Muscle of arm (tissue), 12 donors: Measurements from ENCODE around the gene BCOR. TPM values are rescaled to one million over a fixed set of nuclear protein-coding genes. Genes with fewer than 3 reads are reported as not detected.

ENCODE experiments used
- DNase-seq: peaks from one replicate; pipeline ENCODE4 v3.0.0-alpha.2; 2013
- polyA plus RNA-seq, 12 donors: library from polyadenylated mRNA; unstranded; fragments of 120-200 nt; gene quantifications; one replicate each; pipeline ENCODE4 v1.2.1, GENCODE V29; 2013; ENCODE audit not compliant: insufficient read length in 12 of 12

Gene BCOR
- polyA plus RNA-seq, 12 donors: 21.7 to 41.6 (median 26.6) TPM; not detected in 1

DNA sequence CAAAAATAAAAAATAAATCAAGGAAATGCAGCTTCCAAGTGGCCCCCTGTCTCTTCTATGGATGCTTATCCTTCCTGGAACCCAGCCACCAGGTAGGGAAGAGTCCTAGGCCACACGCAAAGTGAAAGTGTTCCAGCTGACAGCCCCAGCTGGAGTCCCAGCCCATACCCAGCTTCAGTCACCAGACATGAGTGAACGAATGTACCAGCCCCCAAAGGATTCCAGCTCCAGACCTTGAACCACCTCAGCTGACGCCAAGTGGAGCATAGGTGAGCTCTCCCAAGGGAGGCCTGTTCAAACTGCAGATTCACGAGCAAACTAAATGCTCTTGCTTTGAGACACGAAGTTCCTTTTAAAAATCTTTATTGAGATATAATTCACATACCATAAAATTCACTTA, 62.0 kb downstream of the BCOR start:
- DNase-seq: no peak

DNA sequence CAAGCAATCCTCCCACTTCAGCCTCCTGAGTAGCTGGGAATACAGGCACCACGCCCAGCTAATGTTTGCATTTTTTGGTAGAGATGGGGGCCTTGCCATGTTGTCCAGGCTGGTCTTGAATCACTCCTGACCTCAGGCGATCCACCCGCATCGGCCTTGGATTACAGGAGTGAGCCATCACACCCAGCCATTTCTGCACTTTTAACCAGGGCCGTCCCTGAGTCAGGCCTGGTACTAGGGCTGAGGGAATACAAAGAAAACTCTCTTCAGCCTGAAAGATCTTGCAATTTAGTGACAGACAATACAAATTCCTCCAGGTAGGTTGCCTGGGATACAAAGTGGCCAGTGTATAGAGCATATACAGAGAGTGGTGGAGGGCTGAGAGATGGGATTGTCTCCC, 65.8 kb downstream of the BCOR start:
- DNase-seq: no peak

DNA sequence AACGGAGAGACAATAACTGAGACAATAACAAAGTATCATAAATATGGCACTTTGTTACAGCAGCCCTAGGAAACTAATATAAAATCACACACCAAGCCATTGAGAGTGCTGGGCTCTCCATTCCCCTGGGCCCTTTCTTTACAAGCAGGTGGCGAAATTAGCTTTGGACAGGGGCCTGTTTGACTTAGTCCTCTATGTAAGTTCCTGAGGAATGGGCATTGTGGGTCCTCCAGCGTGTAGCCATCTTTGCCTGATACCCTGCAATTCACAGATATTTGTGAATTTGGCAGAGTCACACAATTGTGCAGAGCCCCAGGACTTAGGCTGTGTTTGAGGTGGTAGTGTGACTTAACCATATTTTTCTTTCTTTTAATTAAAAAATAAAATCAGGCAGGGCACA, 67.6 kb downstream of the BCOR start:
- DNase-seq: no peak

DNA sequence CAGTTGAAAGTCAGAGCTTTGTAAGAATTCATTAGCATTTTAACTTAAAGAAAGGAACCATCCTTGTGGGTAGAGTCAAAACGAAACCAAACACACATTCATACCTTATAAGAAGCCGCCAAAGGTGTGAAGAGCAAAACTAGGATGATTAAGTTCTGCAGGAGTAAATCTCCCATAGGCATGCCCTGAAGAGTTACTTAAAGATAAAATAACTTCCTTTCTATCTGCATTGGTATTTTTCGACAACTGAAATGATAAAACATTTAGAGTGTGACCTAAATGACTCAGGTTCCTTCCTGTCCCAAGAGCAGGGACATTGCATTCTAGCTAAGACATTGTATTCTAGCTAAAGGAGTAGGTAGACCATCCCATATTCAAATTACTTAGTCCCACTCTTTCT, 75.3 kb downstream of the BCOR start:
- DNase-seq: no peak

DNA sequence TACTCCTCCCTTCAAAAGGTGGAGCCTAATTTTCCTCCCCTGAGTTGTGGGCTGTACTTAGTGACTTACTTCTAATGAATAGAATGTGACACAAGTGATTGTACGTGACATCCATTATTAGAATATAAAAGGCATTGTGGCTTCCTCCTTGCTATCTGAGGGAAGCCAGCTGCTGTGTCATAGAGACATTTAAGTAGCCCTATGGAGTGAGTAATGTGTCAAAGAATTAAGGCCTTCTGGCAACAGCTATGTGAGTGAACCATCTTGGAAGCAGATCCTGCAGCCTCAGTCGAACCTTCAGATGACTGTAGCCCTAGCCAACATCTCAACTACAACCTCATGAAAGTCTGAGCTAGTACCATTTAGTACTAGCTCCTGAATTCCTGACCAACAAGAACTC, 76.1 kb downstream of the BCOR start:
- no peak for DNase-seq

DNA sequence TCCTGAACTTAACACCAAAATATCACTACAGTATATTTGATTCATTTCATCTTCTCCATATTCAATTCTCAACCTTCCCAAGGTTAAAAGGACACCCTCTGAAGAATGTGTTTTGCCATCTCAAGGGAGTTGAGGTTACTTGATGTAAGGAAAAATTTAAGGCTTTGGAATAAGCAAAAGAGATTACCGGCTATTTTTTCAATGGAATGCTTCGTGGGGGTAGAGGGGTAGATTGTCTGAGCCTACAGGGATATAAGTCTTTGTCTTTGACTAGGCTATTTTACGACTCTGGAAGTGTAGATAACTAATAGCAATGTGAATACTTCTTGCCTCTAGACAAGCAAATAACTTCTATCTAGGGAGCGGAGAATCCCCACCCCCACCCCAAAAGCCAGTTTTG, 78.2 kb downstream of the BCOR start:
- DNase-seq: no peak

DNA sequence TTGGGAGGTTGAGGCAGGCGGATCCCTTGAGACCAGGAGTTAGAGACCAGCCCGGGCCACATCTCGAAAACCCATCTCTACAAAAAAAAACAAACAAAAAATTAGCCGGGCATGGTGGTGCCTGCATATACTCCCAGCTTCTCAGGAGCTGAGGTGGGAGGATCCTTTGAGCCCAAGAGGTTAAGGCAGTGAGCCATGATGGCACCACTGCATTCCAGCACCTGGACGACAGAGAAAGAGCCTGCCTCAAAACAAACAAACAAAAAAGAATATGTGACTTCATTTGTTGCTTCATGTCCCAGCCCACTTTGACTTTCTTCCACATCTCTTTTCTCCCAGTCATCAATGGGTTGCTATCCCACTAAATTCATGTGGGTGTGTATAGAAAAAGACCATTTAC, 79.7 kb downstream of the BCOR start:
- no peak for DNase-seq

DNA sequence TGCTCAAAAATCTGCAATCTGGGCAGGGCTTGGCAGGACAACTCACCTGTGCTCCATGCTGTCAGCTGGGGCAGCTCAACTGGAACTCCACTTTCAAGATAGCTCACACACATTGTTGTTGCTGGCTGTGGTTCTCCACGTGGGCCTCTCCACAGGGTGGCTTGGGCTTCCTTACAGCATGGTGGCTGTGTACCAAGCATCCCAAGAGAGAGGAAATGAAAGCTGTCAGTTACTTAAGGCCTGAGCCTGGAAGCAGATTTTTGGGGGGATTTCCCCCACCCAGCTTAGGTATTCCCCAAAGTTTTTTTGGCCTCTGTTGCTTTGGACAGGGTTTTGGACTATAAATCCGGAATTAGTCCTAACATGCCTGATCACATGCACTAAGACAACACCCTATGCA, 81.0 kb downstream of the BCOR start:
- no peak for DNase-seq

DNA sequence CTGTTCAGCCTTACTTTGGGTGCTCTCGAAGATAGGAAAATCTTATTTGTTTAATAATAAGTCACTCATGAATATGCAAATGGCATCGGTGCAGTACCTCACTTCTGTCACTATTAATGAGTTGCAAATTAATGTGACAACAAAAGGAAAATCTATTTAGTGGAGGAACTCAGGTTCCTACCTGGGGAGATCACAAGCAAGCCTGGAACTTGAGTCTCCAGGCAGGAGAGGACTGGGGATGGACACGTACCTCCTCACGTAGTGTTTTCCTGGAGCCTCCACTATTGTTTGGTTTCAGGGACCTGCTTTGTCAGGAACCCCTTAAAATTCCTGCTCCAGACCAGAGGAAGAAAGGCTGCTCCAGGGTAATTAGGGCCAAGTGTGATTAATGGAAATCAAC, 82.1 kb downstream of the BCOR start:
- DNase-seq: no peak

DNA sequence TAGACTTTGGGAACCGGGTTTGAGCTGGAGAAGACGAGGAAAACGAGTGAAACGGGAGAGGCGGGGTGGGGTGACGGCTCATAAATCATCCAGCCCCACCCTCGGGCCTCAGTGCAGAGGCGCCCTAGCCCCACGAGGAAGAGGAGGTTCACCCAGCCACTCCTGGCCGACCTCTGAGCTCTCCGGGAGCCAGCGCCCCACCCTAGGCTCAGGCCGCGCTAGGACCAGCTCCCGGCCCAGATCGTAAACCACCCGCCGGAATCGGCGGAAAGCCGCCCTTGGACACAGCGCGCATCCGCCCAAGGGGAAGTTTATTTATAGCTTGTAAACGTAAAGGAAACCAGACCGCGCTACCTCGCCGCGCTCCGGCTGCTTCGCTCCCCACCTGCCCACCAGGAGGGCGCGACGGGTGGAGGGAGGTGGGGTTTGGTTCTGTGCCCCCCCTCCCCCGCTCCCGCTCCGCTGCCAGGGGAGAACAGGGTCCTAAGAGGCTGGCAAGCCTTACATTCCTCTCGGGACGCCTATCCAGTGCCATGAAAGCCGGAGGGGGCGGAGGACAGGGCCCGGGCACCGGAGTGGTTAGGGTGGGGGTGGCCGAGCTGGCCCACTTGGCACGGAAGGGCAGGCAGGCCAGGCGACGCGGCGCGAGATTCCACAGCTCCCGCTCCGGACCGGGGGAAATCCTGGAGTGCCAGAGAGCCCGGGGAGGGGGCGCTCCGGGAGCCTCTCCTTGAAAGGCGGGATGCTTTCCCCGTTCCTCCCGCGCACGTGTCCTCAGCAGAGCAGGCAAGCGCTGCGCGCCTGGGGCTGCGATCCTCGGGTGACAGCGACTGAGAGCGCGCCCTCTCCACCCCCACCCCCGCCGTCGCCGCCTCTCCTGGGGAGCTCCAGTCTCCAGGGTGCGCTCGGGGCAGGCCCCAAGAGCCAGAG, 84.2 kb downstream of the BCOR start:
- peak; percentile 63 for DNase-seq

DNA sequence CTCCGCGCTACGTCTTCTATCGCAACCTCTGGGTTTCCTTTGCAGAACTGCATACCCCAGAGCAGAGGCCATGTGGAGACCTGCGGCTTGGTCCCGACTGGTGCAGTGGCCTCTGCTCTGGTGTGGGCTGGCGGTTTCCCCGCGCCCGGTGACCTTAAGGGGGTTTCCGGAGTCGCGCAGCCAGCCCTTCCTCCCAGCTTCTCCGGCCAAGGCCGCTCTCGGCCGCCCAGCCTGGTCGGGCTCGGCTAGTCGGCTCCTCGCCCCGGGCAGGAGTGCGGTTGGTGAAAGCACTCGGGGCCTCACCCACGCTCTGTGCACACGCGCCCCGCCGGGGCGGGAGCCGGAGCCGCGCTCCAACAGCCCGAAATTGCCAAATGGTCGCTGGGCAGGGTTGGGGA, 84.9 kb downstream of the BCOR start:
- peak; percentile 37 for DNase-seq

DNA sequence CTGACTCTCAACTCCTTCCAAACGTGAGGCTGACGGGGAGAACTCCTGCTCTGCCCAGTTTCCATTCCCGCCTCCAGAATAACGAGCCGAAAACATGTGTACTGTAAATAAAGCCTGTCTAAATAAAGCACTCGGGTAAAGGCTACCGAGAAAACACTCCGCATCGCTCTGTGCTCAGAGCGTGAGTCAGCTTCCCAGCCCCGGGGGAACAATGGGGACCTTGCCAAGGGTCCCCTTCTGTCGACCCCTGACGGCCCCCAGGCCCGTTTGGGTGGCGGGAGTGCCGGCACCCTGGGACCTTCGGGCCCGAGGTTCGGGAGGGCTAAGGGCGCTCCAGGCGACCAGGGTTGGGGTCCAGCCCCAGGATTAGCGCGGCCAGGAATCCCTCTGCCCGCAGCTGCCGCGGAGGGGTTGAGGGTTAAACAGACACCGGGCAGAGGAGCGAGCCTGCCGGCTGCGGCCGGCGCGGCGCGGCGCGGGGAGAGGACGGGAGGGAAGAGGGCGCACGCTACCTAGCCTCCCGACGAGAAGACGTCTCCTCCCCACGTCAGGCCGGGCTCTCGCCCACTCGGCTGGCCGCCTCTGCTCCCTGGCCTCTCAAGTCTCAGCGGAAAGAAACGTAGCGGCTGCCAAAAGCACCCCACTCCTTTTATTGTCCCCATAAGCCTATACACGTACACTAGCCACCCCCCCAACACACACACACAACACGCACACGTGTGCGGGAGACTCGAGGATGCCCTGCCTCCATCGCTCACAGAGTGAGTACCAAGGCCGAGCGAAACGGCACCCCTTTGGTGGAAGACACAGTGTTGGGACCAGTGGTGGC, 85.5 kb downstream of the BCOR start:
- DNase-seq: peak; percentile 55

DNA sequence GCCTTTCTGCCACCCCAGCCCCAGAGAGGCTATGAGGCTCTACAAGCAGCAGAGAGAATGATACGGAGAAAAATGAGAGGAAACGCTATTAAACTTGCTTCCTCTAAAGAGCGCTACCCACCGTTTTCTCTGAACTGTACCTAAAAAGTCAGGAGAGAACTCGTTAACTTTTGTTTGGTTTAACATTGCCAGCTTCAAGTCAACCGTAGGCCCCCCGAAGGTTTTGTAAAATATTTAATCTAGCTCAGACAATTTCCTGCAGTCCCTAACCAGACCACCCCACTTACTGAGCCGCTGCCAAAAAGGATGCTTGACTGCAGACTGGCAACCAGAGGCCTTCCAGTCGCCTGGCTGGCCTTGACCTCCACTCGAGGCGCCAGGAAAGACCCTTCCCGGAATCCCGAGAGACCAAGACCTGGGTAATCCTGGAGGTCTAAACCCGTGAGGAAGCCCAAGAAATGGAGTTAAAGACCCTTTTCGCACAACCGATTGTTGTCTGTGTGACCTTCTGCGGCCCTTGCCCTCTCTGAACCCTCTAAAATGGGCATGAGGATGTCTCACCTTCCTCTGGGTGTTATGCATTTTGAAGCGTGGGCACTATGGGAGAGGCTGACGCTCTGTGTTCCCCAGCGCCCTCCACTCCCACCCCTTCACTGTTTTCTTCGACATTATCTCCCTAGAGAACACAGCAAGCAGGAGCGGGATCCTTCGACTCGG, 86.3 kb downstream of the BCOR start:
- DNase-seq: no peak

DNA sequence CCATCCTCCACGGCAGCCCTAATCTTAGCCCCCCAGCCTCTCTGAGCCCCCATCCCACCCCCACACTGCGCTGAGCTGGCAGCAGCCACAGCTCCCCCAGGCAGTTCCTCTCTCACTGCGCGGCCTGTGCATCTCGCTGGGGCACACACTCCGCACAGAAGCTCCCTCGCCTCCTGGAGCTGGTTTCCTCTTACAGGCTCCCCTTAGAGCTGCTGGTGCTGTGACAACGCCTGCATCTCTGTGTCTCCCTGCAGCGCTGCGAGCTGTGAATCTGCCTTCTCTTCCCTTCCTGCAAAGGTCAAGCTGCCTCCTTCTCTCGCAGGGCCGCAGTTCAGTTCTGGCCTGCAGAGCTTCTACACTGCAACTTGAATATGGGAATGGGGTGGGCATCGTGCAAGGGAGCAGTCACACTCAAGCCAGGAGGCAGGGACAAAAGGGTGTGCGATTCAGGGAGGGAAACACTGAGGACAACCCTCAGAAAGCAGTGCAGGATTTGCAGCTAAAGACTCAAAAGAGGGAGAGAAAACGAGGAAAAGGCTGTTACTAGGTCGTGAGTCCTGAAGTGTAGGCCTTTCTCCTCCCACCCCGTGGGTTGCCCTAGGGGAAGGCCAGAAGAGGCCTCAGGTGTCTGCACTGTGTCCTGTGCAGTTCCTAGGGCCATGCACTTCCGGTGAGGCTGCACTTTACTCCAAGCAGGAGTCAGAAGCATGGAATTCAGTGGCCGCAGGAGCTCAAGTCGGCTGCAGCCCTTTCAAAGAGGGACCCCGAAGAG, 87.0 kb downstream of the BCOR start:
- no peak for DNase-seq

DNA sequence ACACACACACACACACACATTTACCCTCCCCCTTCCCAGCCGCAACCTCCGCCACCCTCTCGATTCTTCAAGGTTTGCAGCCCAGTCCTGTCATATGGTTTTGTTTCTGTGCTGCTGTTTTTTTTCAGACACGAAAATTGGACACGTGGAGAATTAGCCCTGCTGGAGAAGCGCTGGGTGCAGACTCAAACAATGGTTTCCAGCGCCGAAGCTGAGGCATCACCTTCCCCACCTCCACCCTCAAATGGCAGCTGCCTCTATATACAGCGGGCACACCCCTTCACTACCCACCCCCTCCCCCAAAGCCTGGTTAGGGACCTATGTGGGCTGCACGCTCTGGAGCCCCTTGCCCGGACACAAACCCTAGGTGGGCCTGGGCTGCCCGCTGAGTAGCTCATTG, 87.9 kb downstream of the BCOR start:
- no peak for DNase-seq

DNA sequence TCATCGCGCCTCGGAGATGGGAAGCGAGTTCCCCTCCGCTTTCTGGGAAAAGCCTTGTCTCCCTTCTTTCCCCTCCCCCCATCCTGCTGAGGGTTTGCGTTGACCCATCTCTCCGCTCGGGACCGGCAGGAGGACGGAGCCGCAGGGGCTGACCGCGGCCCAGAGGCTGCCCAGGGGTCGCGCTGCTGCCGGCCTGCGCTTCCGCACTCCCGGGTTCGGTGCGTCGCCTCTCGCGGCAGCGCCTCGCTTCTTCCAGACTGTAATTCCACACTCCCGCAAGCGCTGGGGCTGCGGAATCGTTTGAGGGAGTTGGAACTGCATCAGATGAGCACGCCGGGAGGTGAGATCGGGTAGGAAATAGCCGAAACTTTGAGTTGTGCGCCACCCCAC, 88.3 kb downstream of the BCOR start:
- DNase-seq: peak; percentile 42

DNA sequence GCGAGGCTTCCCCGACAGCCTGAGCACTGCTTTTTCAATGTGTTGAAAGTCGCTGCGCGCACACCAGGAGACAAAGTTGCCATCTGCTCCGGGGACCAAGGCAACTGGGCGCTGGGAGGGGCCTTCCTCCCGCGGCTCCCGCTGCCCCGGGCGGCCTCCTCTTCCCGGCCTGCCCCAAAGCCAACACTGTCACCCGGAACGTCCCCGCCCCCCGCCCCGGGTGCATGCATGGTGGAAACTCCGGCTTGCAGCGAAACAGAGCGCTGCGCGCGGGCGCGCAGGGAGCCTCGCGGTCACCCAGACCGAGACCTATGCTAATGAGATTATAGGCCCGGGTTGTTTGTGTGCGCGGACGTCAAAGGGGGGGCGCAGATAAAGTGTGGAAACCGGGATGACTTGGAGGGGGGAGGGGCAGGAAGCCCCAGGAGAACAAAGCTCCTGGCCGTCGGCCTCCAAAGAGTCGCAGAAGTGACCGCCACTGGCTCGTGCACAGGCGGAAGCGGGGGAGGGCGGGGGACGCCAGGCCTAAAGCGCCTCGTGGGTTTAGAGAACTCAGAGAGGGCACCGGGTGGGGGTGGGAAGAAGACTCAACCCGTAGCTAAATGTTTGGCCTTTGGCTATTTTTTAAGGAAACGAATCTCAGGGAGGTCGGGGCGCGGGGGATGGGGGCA, 88.8 kb downstream of the BCOR start:
- peak; percentile 20 for DNase-seq

DNA sequence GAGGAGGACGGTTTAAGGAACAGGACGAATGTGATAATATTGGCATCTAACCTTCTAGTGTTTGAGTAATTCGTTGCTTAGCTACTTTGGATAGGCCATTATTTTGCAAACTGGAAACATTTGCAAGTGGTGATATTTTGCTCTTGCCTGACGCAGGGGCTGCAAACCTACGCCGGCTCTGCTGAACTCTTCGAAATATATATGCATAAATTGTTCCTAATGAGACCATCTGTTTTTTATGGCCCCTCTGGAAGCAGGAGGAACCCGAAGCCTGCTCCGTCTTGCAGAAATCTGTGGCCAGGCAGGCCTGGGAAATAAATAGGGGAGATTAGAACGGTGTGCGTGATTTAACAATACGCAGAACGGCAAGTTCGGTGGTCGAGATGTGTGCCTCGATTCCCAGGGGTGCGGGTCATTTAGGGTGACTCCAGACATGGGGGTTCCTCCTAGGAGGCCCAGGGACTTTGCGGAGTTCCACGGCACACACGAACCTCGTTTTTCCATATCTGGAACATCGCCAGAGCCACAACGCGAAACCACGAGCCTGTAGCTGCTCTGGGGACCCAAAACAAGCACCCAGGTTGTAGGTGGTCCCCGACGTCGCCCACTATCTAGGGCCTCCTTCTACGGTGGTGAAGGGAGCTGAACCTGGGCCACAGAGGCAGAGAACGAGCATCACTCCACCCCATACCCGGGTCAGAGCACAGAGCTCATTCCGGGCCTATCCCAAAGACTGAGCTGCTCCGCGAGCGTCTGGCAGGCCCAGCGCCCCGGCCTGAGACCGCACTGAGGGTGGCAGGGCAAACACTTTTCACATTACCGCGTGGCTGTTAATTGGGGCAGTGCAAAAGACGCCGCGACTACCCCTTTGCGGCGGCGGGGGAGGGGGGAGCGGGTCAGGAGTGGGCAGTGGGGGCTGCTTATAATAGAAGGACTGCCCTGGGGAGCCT, 89.7 kb downstream of the BCOR start:
- peak; percentile 61 for DNase-seq

DNA sequence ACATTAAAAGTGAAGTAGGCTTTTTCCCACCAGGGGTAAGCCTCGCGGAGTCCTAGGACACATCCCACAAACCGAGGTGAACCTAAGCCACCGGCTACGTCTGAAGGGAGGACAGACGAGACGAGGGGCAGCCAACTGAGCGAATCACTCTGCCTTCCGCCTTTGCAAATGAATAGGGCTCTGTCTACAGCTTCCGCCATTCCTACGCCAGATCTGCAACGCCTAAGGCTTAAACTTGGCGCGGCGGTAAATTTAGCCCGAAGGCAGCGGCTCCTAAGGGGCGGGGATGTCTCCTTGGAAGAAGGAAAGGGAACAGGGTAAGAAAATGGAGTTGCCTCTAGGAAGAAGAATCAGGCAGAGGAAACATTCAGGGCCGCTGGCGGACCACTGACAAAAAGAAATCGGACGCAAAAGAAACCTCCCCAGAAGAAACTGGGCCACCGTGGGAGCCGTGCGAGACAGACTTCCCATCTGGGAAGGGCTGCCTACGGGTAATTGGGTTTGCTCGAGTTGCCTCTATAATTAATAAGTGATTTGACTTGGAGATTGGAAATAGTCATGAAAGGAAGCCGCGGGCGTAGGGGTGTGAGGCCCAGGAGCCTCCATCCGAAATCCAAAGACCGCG, 90.5 kb downstream of the BCOR start:
- peak; percentile 39 for DNase-seq
